ENCODE results near the gene ZDHHC4. TPM values are rescaled to one million over a fixed set of nuclear protein-coding genes. Genes with fewer than 3 reads are reported as not detected.

Gene ZDHHC4
- total and polyA plus RNA-seq, 2 of the 13 experiments (the other 11 are each of a cell fraction or from before 2014, with no cell fraction given): 83.2 to 188 TPM

- no peak for TF ChIP-seq SRSF1 (optimal IDR thresholded peaks at IDR 0.05; ENCODE audit: low read depth, low read length)
- TF ChIP-seq ZNF382 (CRISPR knock-in tag; IDR thresholded peaks at IDR 0.05; ENCODE audit: borderline replicate concordance): no peak
- TF ChIP-seq ATF5 (CRISPR knock-in tag; IDR thresholded peaks at IDR 0.05; ENCODE audit: low read depth): no peak
- peak; percentile 38; the same call in 1 of the 2 replicates for TF ChIP-seq IKZF5 (CRISPR knock-in tag; IDR thresholded peaks at IDR 0.05)
- TF ChIP-seq NFE2L1 (CRISPR knock-in tag; IDR thresholded peaks at IDR 0.05; ENCODE audit: borderline replicate concordance): no peak
- no peak for TF ChIP-seq ZNF749 (CRISPR knock-in tag; IDR thresholded peaks at IDR 0.05; ENCODE audit: borderline replicate concordance)
- TF ChIP-seq ATF6 (CRISPR knock-in tag; conservative IDR thresholded peaks at IDR 0.05): no peak
- no peak for TF ChIP-seq HNRNPH1 (optimal IDR thresholded peaks at IDR 0.05; ENCODE audit: low read depth, low read length)
- no peak for TF ChIP-seq TFDP1 (CRISPR knock-in tag; IDR thresholded peaks at IDR 0.05; ENCODE audit: borderline replicate concordance)
- TF ChIP-seq ZNF709 (CRISPR knock-in tag; IDR thresholded peaks at IDR 0.05): no peak
- TF ChIP-seq NR2C2 (CRISPR knock-in tag; IDR thresholded peaks at IDR 0.05; ENCODE audit: borderline replicate concordance): peak; percentile 59; the same call in 1 of the 2 replicates
- no peak for TF ChIP-seq AFF4 (CRISPR knock-in tag; IDR thresholded peaks at IDR 0.05)
- peak; percentile 57; the same call in 1 of the 2 replicates for TF ChIP-seq TCF7 (IDR thresholded peaks at IDR 0.05; ENCODE audit: low read depth)
- no peak for TF ChIP-seq REST (IDR thresholded peaks at IDR 0.05; ENCODE audit: borderline replicate concordance in 1 of 2, low read depth in 1 of 2, low read length in 2 of 2)
- no peak for TF ChIP-seq RBFOX2 (IDR thresholded peaks at IDR 0.05; ENCODE audit: low read depth, low read length)
These were observed 1.8 kb upstream of the ZDHHC4 start (continued) for GRCh38 chr7:6575281-6576023.
